Measurements from ENCODE around the gene ZNF134. TPM values are rescaled to one million over a fixed set of nuclear protein-coding genes. Genes with fewer than 3 reads are reported as not detected.

Gene ZNF134
- total RNA-seq, 1 donor: 18.5 TPM

GRCh38 chr19:57664269-57665127 lies 50.5 kb downstream of the ZNF134 start:
- Histone ChIP-seq H3K4me1 (ENCODE audit: insufficient read depth, low read length) (peaks cover 10% of the 10 kb centered on the region), H3K9me3 (ENCODE audit: low read depth, low read length) (no peaks in the 10 kb centered on the region), H2AFZ (ENCODE audit: low read length) (peak overlapping the region; percentile 93), H3K27me3 (ENCODE audit: insufficient read depth, low read length) (no peaks in the 10 kb centered on the region), H4K20me1 (ENCODE audit: insufficient read depth, low read length) (no peaks in the 10 kb centered on the region), H3K4me3 (ENCODE audit: insufficient read depth, low read length) (peak overlapping the region; percentile 73), H3K79me2 (ENCODE audit: insufficient read depth, low read length) (no peaks in the 10 kb centered on the region), H3K27ac (ENCODE audit: low read depth, low read length) (no peak overlapping the region), H3K4me2 (ENCODE audit: insufficient read depth, low read length) (peak overlapping the region; percentile 93), H3K36me3 (ENCODE audit: insufficient read depth, low read length) (no peaks in the 10 kb centered on the region)
- DNase-seq (ENCODE audit: insufficient read length, low spot score, missing footprints): peak; percentile 87
- TF ChIP-seq CTCF (IDR thresholded peaks at IDR 0.05; ENCODE audit: extremely low read depth, low read depth, low read length): no peak

GRCh38 chr19:57665261-57665806 lies 51.3 kb downstream of the ZNF134 start:
- DNase-seq (ENCODE audit: insufficient read length, low spot score, missing footprints): no peak
- Histone ChIP-seq H3K79me2 (ENCODE audit: insufficient read depth, low read length) (no peaks in the 10 kb centered on the region), H4K20me1 (ENCODE audit: insufficient read depth, low read length) (no peaks in the 10 kb centered on the region), H3K4me1 (ENCODE audit: insufficient read depth, low read length) (peaks cover 10% of the 10 kb centered on the region), H3K27me3 (ENCODE audit: insufficient read depth, low read length) (no peaks in the 10 kb centered on the region), H2AFZ (ENCODE audit: low read length) (no peak overlapping the region), H3K4me2 (ENCODE audit: insufficient read depth, low read length) (no peak overlapping the region), H3K9me3 (ENCODE audit: low read depth, low read length) (no peaks in the 10 kb centered on the region), H3K4me3 (ENCODE audit: insufficient read depth, low read length) (no peak overlapping the region), H3K36me3 (ENCODE audit: insufficient read depth, low read length) (no peaks in the 10 kb centered on the region), H3K27ac (ENCODE audit: low read depth, low read length) (no peak overlapping the region)
- TF ChIP-seq CTCF (IDR thresholded peaks at IDR 0.05; ENCODE audit: extremely low read depth, low read depth, low read length): no peak

- no peaks in the 10 kb centered on the region for H3K27me3 ChIP-seq (ENCODE audit: insufficient read depth, low read length)
- no peaks in the 10 kb centered on the region for H4K20me1 ChIP-seq (ENCODE audit: insufficient read depth, low read length)
- H3K4me3 ChIP-seq (ENCODE audit: insufficient read depth, low read length): no peak overlapping the region
- H3K4me1 ChIP-seq (ENCODE audit: insufficient read depth, low read length): peaks cover 10% of the 10 kb centered on the region
- no peaks in the 10 kb centered on the region for H3K36me3 ChIP-seq (ENCODE audit: insufficient read depth, low read length)
- no peaks in the 10 kb centered on the region for H3K79me2 ChIP-seq (ENCODE audit: insufficient read depth, low read length)
- H3K4me2 ChIP-seq (ENCODE audit: insufficient read depth, low read length): no peak overlapping the region
- H2AFZ ChIP-seq (ENCODE audit: low read length): no peak overlapping the region
- no peak overlapping the region for H3K27ac ChIP-seq (ENCODE audit: low read depth, low read length)
- DNase-seq (ENCODE audit: insufficient read length, low spot score, missing footprints): no peak
- H3K9me3 ChIP-seq (ENCODE audit: low read depth, low read length): no peaks in the 10 kb centered on the region
- no peak for TF ChIP-seq CTCF (IDR thresholded peaks at IDR 0.05; ENCODE audit: extremely low read depth, low read depth, low read length)
Observed at GRCh38 chr19:57667228-57667627, 53.2 kb downstream of the ZNF134 start.

- Histone ChIP-seq H3K4me3 (ENCODE audit: insufficient read depth, low read length) (no peak within 1 kb of the TSS), H3K36me3 (ENCODE audit: insufficient read depth, low read length) (no peaks in the 10 kb centered on the region), H3K27me3 (ENCODE audit: insufficient read depth, low read length) (no peaks in the 10 kb centered on the region), H3K27ac (ENCODE audit: low read depth, low read length) (no peak within 1 kb of the TSS), H3K4me2 (ENCODE audit: insufficient read depth, low read length) (no peak within 1 kb of the TSS), H2AFZ (ENCODE audit: low read length) (no peak within 1 kb of the TSS), H3K4me1 (ENCODE audit: insufficient read depth, low read length) (peaks cover 8% of the 10 kb centered on the region), H3K79me2 (ENCODE audit: insufficient read depth, low read length) (no peaks in the 10 kb centered on the region), H3K9me3 (ENCODE audit: low read depth, low read length) (no peaks in the 10 kb centered on the region), H4K20me1 (ENCODE audit: insufficient read depth, low read length) (no peaks in the 10 kb centered on the region)
- TF ChIP-seq CTCF (IDR thresholded peaks at IDR 0.05; ENCODE audit: extremely low read depth, low read depth, low read length): no peak
- no peak for DNase-seq (ENCODE audit: insufficient read length, low spot score, missing footprints)
Observed at GRCh38 chr19:57668635-57669034, 54.6 kb downstream of the ZNF134 start, which contains the start of gene ZSCAN4. Gene ZSCAN4, plus strand, starts transcription at chr19:57668935. Its CDS starts 7,211 bp downstream, at chr19:57676146.
